HCT116 (cell line): ENCODE results near the gene MMP28. TPM values are rescaled to one million over a fixed set of nuclear protein-coding genes. Genes with fewer than 3 reads are reported as not detected.

Experiments
- ATAC-seq: fragments of 200-7000 bp; cut with Tn5 transposase; 2 replicates; pipeline ENCODE4 v1.9.1; 2020; ENCODE audit warnings: mild to moderate bottlenecking, moderate library complexity
- BruUV-seq: library from RNA; stranded (reverse); fragments of 400-500 nt; replicated peaks from 2 replicates; lab custom pipeline; 2021; lab: Mats Ljungman, UMichigan
- CTCF ChIA-PET: fragments of 300-600 bp; sonication (Branson Sonifier 250); formaldehyde crosslinking; loops from one replicate; lab custom pipeline; 2021; ENCODE audit warnings: antibody characterized with exemption; lab: Charles Lee
- POLR2A ChIA-PET: fragments of 300-600, 350-600 bp; sonication (Branson Sonifier 250); formaldehyde crosslinking; loops from one replicate; lab custom pipeline; 2021; ENCODE audit warnings: antibody characterized with exemption; lab: Charles Lee
- RAD21 ChIA-PET, 2 experiments: fragments of 300-600 bp; sonication (Branson Sonifier 250); formaldehyde crosslinking; loops; one replicate each; lab custom pipeline; 2023; ENCODE audit warnings: low total read pairs in 2 of 2; ENCODE audit not compliant: uncharacterized antibody in 2 of 2, unreplicated experiment in 2 of 2, low non-redundant PET in 1 of 2; lab: Charles Lee
- DNase-seq: peaks from one replicate; pipeline ENCODE4 v3.0.0-alpha.2; 2010; ENCODE audit warnings: low read depth, low spot score
- H2AFZ ChIP-seq: fragments of 200-600 bp; shearing (Covaris generic), sonication (generic); 2 replicates; pipeline ENCODE4 v1.6.1; 2017; ENCODE audit warnings: low read depth, mixed run types, mixed read lengths, antibody characterized with exemption, low read length; ENCODE audit not compliant: poor library complexity, severe bottlenecking
- H3K27ac ChIP-seq: 2 replicates; pipeline ENCODE4 v1.5.1; 2012; ENCODE audit warnings: low read depth, low read length
- H3K27me3 ChIP-seq: fragments of 200-600 bp; sonication (generic); 2 replicates; pipeline ENCODE4 v1.6.1; 2016; ENCODE audit warnings: mixed run types, low read length, mixed read lengths; ENCODE audit not compliant: insufficient read depth
- H3K36me3 ChIP-seq, 2 experiments: fragments of 200-500 bp in 1 of 2; fragments of 200-600 bp in 1 of 2; sonication (Bioruptor generic) in 1 of 2; sonication (generic) in 1 of 2; 2 replicates each; pipeline versions ENCODE4 v1.5.1 to v1.6.1; 2014 to 2016; ENCODE audit warnings: low read length in 2 of 2, inconsistent platforms in 1 of 2, mixed read lengths in 1 of 2, mixed run types in 1 of 2; ENCODE audit not compliant: insufficient read depth in 2 of 2, control insufficient read depth in 1 of 2
- H3K4me1 ChIP-seq, 2 experiments: fragments of 200-600 bp in 1 of 2; sonication (generic) in 1 of 2; 2 replicates each; pipeline versions ENCODE4 v1.5.1 to v1.6.1; 2012 to 2017; ENCODE audit warnings: low read length in 2 of 2, inconsistent platforms in 1 of 2, mild to moderate bottlenecking in 1 of 2, mixed read lengths in 1 of 2, mixed run types in 1 of 2, moderate library complexity in 1 of 2; ENCODE audit not compliant: insufficient read depth in 2 of 2, control insufficient read depth in 1 of 2
- H3K4me2 ChIP-seq: fragments of 200-600 bp; sonication (generic); 2 replicates; pipeline ENCODE4 v1.6.1; 2017; ENCODE audit warnings: mixed run types, low read length, mixed read lengths
- H3K4me3 ChIP-seq, 2 experiments: fragments of 200-600 bp in 1 of 2; sonication (generic) in 1 of 2; replicated peaks in 1 of 2; 2 replicates each; pipeline ENCODE4 v1.5.1; 2011 to 2016; ENCODE audit warnings: low read length in 2 of 2, control low read depth in 1 of 2, low read depth in 1 of 2, mild to moderate bottlenecking in 1 of 2, mixed read lengths in 1 of 2, mixed run types in 1 of 2
- H3K79me2 ChIP-seq: fragments of 200-600 bp; sonication (generic); 2 replicates; pipeline ENCODE4 v1.6.1; 2017; ENCODE audit warnings: mild to moderate bottlenecking, mixed run types, low read length, moderate library complexity, mixed read lengths; ENCODE audit not compliant: insufficient read depth
- H3K9ac ChIP-seq: fragments of 200-600 bp; sonication (generic); 2 replicates; pipeline ENCODE4 v1.6.1; 2016; ENCODE audit warnings: low read length, mixed read lengths
- H3K9me2 ChIP-seq: fragments of 200-600 bp; sonication (generic), shearing (Covaris generic); 2 replicates; pipeline ENCODE4 v1.6.1; 2017; ENCODE audit warnings: mixed run types, mild to moderate bottlenecking, moderate library complexity; ENCODE audit not compliant: insufficient read depth
- H3K9me3 ChIP-seq, 2 experiments: fragments of 200-500 bp in 1 of 2; fragments of 200-600 bp in 1 of 2; sonication (Bioruptor generic) in 1 of 2; sonication (generic) in 1 of 2; 2 replicates each; pipeline ENCODE4 v1.6.1; 2014 to 2017; ENCODE audit warnings: low read length in 2 of 2, mixed read lengths in 2 of 2, inconsistent platforms in 1 of 2, low read depth in 1 of 2, mild to moderate bottlenecking in 1 of 2, mixed run types in 1 of 2, moderate library complexity in 1 of 2; ENCODE audit not compliant: control insufficient read depth in 1 of 2, insufficient read depth in 1 of 2
- H4K20me1 ChIP-seq: fragments of 200-600 bp; sonication (generic), shearing (Covaris generic); 2 replicates; pipeline ENCODE4 v1.6.1; 2017; ENCODE audit warnings: mixed run types, mild to moderate bottlenecking, moderate library complexity; ENCODE audit not compliant: insufficient read depth
- ATF3 ChIP-seq: IDR thresholded peaks from 2 replicates; pipeline ENCODE4 v1.6.1; 2012
- CEBPB ChIP-seq: IDR thresholded peaks from 2 replicates; pipeline ENCODE4 v1.6.1; 2012; ENCODE audit warnings: low read depth
- CTCF ChIP-seq, 3 experiments: fragments of 200-600 bp in 1 of 3; sonication (generic) in 1 of 3; IDR thresholded peaks in 2 of 3; conservative IDR thresholded peaks in 1 of 3; 2 replicates each; pipeline ENCODE4 v1.5.1; 2012 to 2017; ENCODE audit warnings: low read depth in 2 of 3, low read length in 2 of 3, antibody characterized with exemption in 1 of 3, borderline replicate concordance in 1 of 3, control low read depth in 1 of 3, mild to moderate bottlenecking in 1 of 3, mixed read lengths in 1 of 3, mixed run types in 1 of 3, moderate library complexity in 1 of 3; ENCODE audit not compliant: insufficient read depth in 1 of 3
- ELF1 ChIP-seq: IDR thresholded peaks from 2 replicates; pipeline ENCODE4 v1.6.1; 2012; ENCODE audit warnings: low read depth, borderline replicate concordance
- JUND ChIP-seq: IDR thresholded peaks from 2 replicates; pipeline ENCODE4 v1.6.1; 2012
- SRF ChIP-seq: IDR thresholded peaks from 2 replicates; pipeline ENCODE4 v1.6.1; 2012; ENCODE audit warnings: low read depth
- YY1 ChIP-seq: IDR thresholded peaks from 2 replicates; pipeline ENCODE4 v1.6.1; 2011; ENCODE audit warnings: low read length, low read depth, moderate library complexity, mild to moderate bottlenecking; ENCODE audit not compliant: insufficient replicate concordance; ENCODE audit errors: extremely low read depth
- ZBTB33 ChIP-seq: IDR thresholded peaks from 2 replicates; pipeline ENCODE4 v1.6.1; 2011; ENCODE audit warnings: mild to moderate bottlenecking, low read length, moderate library complexity; ENCODE audit not compliant: insufficient replicate concordance; ENCODE audit errors: extremely low read depth
- intact Hi-C: fragments of 100-400 bp; cut with micrococcal nuclease; formaldehyde crosslinking; loops from 2 replicates; pipeline ENCODE4 v1.10.0; 2022
- total RNA-seq: library from RNA; stranded (reverse); gene quantifications from one replicate; pipeline ENCODE4 v1.2.1, GENCODE V29; 2021; ENCODE audit not compliant: unreplicated experiment

MMP28 gene
- total RNA-seq, 1 experiment from 2014 or later, result 2.6 TPM

GRCh38 chr17:35821308-35821707 lies 25.9 kb upstream of the MMP28 start:
- no peaks in the 10 kb centered on the region for H3K4me1 ChIP-seq
- H3K4me3 ChIP-seq, result no peak overlapping the region
- no peak overlapping the region for H3K4me2 ChIP-seq
- H3K27ac ChIP-seq, result no peak overlapping the region
- CTCF ChIA-PET, result no interaction called here
- no peak overlapping the region for H3K9ac ChIP-seq
- DNase-seq (no peak), ATAC-seq (no peak)
- H3K79me2 ChIP-seq, result peaks cover 99% of the 10 kb centered on the region
- H4K20me1 ChIP-seq, result peaks cover 42% of the 10 kb centered on the region
- POLR2A ChIA-PET, result no interaction called here
- BruUV-seq, result no TSS peak
- H2AFZ ChIP-seq, result no peak overlapping the region
- no peaks in the 10 kb centered on the region for H3K9me3 ChIP-seq
- H3K9me2 ChIP-seq, result no peaks in the 10 kb centered on the region
- RAD21 ChIA-PET, result no interaction called here
- no peaks in the 10 kb centered on the region for H3K27me3 ChIP-seq
- peaks cover 65 to 73% of the 10 kb centered on the region in 2 experiments for H3K36me3 ChIP-seq
- no peak for TF ChIP-seq JUND
- intact Hi-C loops, result no loop called here

GRCh38 chr17:35819455-35819854 lies 24.0 kb upstream of the MMP28 start:
- Histone ChIP-seq H4K20me1 (peaks cover 49% of the 10 kb centered on the region), H3K4me2 (no peak overlapping the region), H3K9me3 (no peaks in the 10 kb centered on the region), H3K27ac (no peak overlapping the region), H3K9me2 (no peaks in the 10 kb centered on the region), H3K27me3 (no peaks in the 10 kb centered on the region), H3K4me3 (no peak overlapping the region), H3K36me3 (peaks cover 60 to 68% of the 10 kb centered on the region in 2 experiments), H3K4me1 (no peaks in the 10 kb centered on the region), H2AFZ (no peak overlapping the region), H3K9ac (no peak overlapping the region), H3K79me2 (peaks cover 99% of the 10 kb centered on the region)
- POLR2A ChIA-PET, result interaction anchor here (3.6 kb wide), 1 partner anchor 11 kb away, joined by 24 read pairs; the partner anchor contains the start of gene TAF15
- ATAC-seq (no peak), DNase-seq (no peak)
- no TSS peak for BruUV-seq
- TF ChIP-seq ELF1, result no peak
- RAD21 ChIA-PET, result no interaction called here
- CTCF ChIA-PET, result interaction anchor here (0.8 to 1.2 kb wide), 2 partner anchors 10 to 15 kb away, joined by 3 read pairs; partner anchors contain the start of gene TAF15
- intact Hi-C loops, result no loop called here

GRCh38 chr17:35817196-35817595 lies 21.8 kb upstream of the MMP28 start:
- intact Hi-C loops, result no loop called here
- CTCF ChIA-PET, result interaction anchor here (1.2 to 1.3 kb wide), 2 partner anchors 8 to 53 kb away, joined by 3 read pairs; no protein-coding TSS in a partner anchor
- TF ChIP-seq ATF3 (no peak), ZBTB33 (no peak), CTCF (IDR thresholded peaks at IDR 0.05 in 2 of 3, conservative IDR thresholded peaks at IDR 0.05 in 1 of 3; ENCODE audit: borderline replicate concordance in 1 of 3, insufficient read depth in 1 of 3, low read depth in 2 of 3, low read length in 2 of 3) (no peak), CEBPB (no peak), SRF (no peak), YY1 (no peak)

More at GRCh38 chr17:35817196-35817595, 21.8 kb upstream of the MMP28 start:
- Histone ChIP-seq H3K9me3 (no peaks in the 10 kb centered on the region), H3K27me3 (no peaks in the 10 kb centered on the region), H3K27ac (no peak overlapping the region), H3K4me2 (no peak overlapping the region), H3K9me2 (no peaks in the 10 kb centered on the region), H3K9ac (no peak overlapping the region), H2AFZ (no peak overlapping the region), H4K20me1 (peaks cover 59% of the 10 kb centered on the region), H3K36me3 (peaks cover 42 to 53% of the 10 kb centered on the region in 2 experiments), H3K4me1 (no peaks in the 10 kb centered on the region), H3K79me2 (peaks cover 99% of the 10 kb centered on the region), H3K4me3 (no peak overlapping the region)
- no peak for ATAC-seq
- ChIA-PET POLR2A (interaction anchor here (0.6 to 3.6 kb wide), 3 partner anchors 8 to 26 kb away, joined by 3 to 24 read pairs (median 3); partner anchors contain the start of gene TAF15), RAD21 (no interaction called here)
- BruUV-seq, result no TSS peak
- no peak for DNase-seq
